Testis (tissue), 3 donors: ENCODE measurements around the gene ANKRD33B. TPM values are rescaled to one million over a fixed set of nuclear protein-coding genes. Genes with fewer than 3 reads are reported as not detected.

ENCODE experiments used
- DNase-seq: peaks from one replicate; pipeline ENCODE4 v3.0.0-alpha.2; 2019
- H3K27ac ChIP-seq, 2 donors: fragments of 200-600 bp; sonication (generic); one replicate each; pipeline ENCODE4 v1.5.1; 2019
- H3K27me3 ChIP-seq: fragments of 200-600 bp; sonication (generic); one replicate; pipeline ENCODE4 v1.5.1; 2019
- H3K36me3 ChIP-seq: fragments of 200-600 bp; sonication (generic); one replicate; pipeline ENCODE4 v1.5.1; 2017; ENCODE audit warnings: low read depth; ENCODE audit errors: missing control alignments
- H3K4me1 ChIP-seq: fragments of 200-600 bp; sonication (generic); one replicate; pipeline ENCODE4 v1.5.1; 2019
- H3K4me3 ChIP-seq, 2 donors: fragments of 200-600 bp; sonication (generic); one replicate each; pipeline ENCODE4 v1.5.1; 2017 to 2019
- H3K9me3 ChIP-seq: fragments of 200-600 bp; sonication (generic); one replicate; pipeline ENCODE4 v1.5.1; 2017
- POLR2A ChIP-seq: fragments of 450-650 bp; IDR thresholded peaks from one replicate; pipeline ENCODE4 v1.6.1; 2017; ENCODE audit warnings: antibody characterized with exemption, mild to moderate bottlenecking, moderate library complexity
- WGBS, 2 donors: methylation state at CpG; one replicate each; pipeline ENCODE4 v1.1.5; 2018; 5-methylcytosine and 5-hydroxymethylcytosine counted together
- intact Hi-C: fragments of 100-400 bp; cut with DNase I; formaldehyde crosslinking; loops from one replicate; pipeline ENCODE4 v1.15.1; 2023; ENCODE audit warnings: low total_unique reads
- polyA plus RNA-seq: library from polyadenylated mRNA; stranded (reverse); fragments of 350-450 nt; fragmentation: Illumina TruSeq; extraction: RNeasy Lipid Tissue Mini Kit (QIAGEN cat#74804); gene quantifications from one replicate; pipeline ENCODE4 v1.2.3, GENCODE V29; 2014; ENCODE audit warnings: low read depth, low replicate concordance; ENCODE audit not compliant: insufficient read depth
- total RNA-seq, 2 donors: library from RNA; depleted of rRNA; stranded (reverse); fragments of >200 nt; gene quantifications; one replicate each; pipeline ENCODE4 v1.2.3, GENCODE V29; 2016
- TF ChIP-seq, protein P1 (sequence below), 3 experiments: fragments of 450-650 bp in 2 of 3; fragments of 200-600 bp in 1 of 3; sonication (generic) in 1 of 3; IDR thresholded peaks; one replicate each; pipeline ENCODE4 v1.5.1; 2016 to 2019; ENCODE audit warnings: antibody characterized with exemption in 3 of 3, mild to moderate bottlenecking in 2 of 3, moderate library complexity in 1 of 3

Gene ANKRD33B
- total and polyA plus RNA-seq, 3 donors from 2014 or later, result 3.7 to 5.8 (median 5.6) TPM

DNA sequence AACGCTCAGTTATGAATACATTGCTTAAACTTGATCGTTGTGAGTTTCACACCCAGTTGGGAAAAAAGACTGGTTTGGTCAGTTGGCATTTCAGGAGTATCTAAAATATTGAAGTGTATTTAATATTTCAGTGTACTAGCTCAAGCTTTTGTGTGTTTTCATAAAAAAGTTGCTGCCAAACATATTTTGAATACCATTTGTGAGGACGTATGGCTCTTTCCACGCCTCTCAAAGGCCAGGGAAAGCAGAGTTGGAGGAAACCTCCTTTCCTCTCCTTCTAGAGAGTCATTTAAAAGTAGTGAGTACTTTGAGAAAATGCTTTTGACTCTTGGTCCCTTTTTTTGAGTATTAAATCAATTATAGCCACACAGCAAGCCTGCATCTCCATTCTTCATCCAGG is 43.2 kb upstream of the ANKRD33B start:
- no peak for DNase-seq
- Histone ChIP-seq H3K27ac (no peak overlapping the region), H3K4me1 (no peaks in the 10 kb centered on the region), H3K27me3 (no peaks in the 10 kb centered on the region), H3K36me3 (no peaks in the 10 kb centered on the region), H3K9me3 (no peaks in the 10 kb centered on the region), H3K4me3 (no peak overlapping the region)
- 75% methylated on average over 4 of the region's 4 CpGs for WGBS, 2 donors
- intact Hi-C loops, result no loop called here
- TF ChIP-seq, protein P1, sequence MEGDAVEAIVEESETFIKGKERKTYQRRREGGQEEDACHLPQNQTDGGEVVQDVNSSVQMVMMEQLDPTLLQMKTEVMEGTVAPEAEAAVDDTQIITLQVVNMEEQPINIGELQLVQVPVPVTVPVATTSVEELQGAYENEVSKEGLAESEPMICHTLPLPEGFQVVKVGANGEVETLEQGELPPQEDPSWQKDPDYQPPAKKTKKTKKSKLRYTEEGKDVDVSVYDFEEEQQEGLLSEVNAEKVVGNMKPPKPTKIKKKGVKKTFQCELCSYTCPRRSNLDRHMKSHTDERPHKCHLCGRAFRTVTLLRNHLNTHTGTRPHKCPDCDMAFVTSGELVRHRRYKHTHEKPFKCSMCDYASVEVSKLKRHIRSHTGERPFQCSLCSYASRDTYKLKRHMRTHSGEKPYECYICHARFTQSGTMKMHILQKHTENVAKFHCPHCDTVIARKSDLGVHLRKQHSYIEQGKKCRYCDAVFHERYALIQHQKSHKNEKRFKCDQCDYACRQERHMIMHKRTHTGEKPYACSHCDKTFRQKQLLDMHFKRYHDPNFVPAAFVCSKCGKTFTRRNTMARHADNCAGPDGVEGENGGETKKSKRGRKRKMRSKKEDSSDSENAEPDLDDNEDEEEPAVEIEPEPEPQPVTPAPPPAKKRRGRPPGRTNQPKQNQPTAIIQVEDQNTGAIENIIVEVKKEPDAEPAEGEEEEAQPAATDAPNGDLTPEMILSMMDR (IDR thresholded peaks at IDR 0.05), result no peak
- TF ChIP-seq POLR2A, result no peak

DNA sequence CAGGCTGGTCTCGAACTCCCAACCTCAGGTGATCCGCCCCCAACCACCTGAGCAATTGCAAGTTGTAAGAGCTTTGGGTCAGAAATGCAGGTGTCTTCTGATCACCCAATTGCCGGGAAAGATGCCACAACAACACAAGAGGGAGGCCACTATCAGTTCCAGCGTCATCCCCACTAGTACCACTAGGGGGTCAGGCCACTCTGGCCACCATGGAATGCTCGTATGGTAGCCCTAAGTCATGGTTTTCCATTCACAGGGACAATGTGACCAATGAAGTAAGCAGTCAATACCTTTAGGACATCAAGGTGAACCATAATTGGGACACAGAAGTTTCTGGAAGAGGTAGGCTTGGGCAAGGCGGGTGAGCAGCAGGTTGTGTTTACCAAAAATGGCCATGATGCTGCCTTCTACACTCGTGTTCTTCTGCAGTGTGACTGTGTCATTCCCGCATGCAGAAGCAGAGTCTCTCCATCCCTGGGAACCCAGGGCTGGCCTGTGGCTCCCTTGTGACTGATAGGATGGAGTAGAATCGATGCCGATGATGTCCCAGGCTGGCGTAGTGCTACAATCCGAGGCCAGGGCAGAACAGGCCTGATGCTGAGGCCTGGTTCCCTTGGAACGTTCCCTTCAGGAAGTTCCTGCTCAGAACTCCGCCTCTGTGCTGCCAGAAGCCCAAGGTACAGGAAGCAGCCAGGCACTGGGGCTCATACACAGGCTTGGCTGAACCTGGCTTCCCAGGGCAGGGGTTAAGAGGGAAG is 42.2 kb upstream of the ANKRD33B start:
- H3K4me3 ChIP-seq, result no peak overlapping the region
- no peaks in the 10 kb centered on the region for H3K4me1 ChIP-seq
- H3K9me3 ChIP-seq, result no peaks in the 10 kb centered on the region
- H3K36me3 ChIP-seq, result no peaks in the 10 kb centered on the region
- no peaks in the 10 kb centered on the region for H3K27me3 ChIP-seq
- H3K27ac ChIP-seq, result no peak overlapping the region
- intact Hi-C loops, result no loop called here
- no peak for DNase-seq
- WGBS, 2 donors, result 89 to 93% methylated on average over 12 to 14 of the region's 14 CpGs
- TF ChIP-seq, protein P1 (IDR thresholded peaks at IDR 0.05), result peak in 1 of 3 experiments; percentile 7
- no peak for TF ChIP-seq POLR2A

DNA sequence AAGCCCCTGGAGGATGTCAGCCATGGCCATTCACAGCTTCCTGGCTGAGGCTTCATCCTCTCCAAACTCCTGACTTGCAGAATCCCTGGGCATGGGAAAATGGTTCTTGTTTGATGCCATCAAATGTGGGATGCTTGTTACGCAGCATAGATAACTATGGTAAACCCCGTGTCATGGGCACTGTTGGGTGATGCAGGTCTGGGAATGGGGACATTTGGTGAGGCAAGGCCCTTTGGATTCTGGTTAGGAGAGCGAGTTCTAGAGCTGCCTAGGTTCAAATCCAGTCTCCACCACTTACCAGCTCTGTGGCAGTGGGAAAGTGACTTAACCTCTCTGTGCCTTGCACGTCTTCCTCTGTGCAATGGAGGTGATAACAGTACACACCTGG is 41.7 kb upstream of the ANKRD33B start:
- Histone ChIP-seq H3K9me3 (no peaks in the 10 kb centered on the region), H3K27ac (no peak overlapping the region), H3K36me3 (no peaks in the 10 kb centered on the region), H3K27me3 (no peaks in the 10 kb centered on the region), H3K4me1 (no peaks in the 10 kb centered on the region), H3K4me3 (no peak overlapping the region)
- no peak for TF ChIP-seq POLR2A
- TF ChIP-seq, protein P1 (IDR thresholded peaks at IDR 0.05), result no peak
- intact Hi-C loops, result no loop called here
- no peak for DNase-seq
- 90 to 97% methylated on average over 4 of the region's 4 CpGs for WGBS, 2 donors

DNA sequence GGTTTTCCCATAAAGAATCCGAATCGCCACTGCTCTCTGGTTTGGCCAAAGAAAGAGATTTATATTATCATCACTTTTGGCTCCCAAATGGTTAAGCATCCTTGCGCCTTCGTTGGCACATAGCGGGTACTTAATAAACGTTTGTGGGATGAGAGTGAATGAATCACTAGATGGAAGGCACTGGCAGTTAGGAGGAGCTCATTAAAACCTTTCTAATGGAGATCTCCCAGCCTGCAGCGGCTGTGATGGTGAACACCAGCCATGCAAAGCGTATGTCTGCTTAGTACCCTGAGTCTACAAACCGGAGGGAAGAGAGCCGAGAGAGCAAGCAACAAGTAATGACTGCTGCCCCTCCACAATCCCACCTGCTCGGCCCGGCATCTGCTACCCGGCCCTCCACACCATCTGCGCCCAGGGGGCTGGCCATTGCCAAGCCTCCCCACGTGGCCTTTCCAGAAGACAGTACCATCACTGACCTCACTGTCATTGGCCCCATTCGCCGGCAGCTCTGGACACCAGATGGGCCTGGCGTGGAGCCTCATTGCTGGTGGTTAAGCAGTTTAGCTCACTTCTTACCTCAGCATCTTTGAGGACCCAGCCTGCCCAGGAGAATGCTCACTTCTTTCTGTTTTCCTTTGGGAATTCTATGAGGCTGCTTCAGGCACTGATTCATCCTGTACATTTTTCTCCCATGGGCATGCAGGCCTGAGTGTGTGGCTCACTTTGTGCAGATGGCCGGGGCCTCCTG is 39.3 kb upstream of the ANKRD33B start:
- no peak overlapping the region for H3K27ac ChIP-seq
- intact Hi-C loops, result no loop called here
- no peak for DNase-seq
- H3K36me3 ChIP-seq, result no peaks in the 10 kb centered on the region
- 73 to 78% methylated on average over 11 to 19 of the region's 19 CpGs for WGBS, 2 donors
- TF ChIP-seq, protein P1 (IDR thresholded peaks at IDR 0.05), result no peak
- no peak for TF ChIP-seq POLR2A
- no peaks in the 10 kb centered on the region for H3K4me1 ChIP-seq
- H3K27me3 ChIP-seq, result no peaks in the 10 kb centered on the region
- no peak overlapping the region for H3K4me3 ChIP-seq
- no peaks in the 10 kb centered on the region for H3K9me3 ChIP-seq
